ENCODE results near the gene MTMR10. TPM values are rescaled to one million over a fixed set of nuclear protein-coding genes. Genes with fewer than 3 reads are reported as not detected.

Gene MTMR10
- total RNA-seq, 4 donors from 2014 or later: 16.6 to 41.2 (median 28.0) TPM

- Histone ChIP-seq H3K36me3 (peaks cover 6 to 77% (median 8%) of the 10 kb centered on the region in 3 donors), H3K27ac (no peak overlapping the region), H3K9me3 (no peaks in the 10 kb centered on the region), H3K27me3 (no peaks in the 10 kb centered on the region), H3K4me1 (peaks cover 0 to 13% (median 0%) of the 10 kb centered on the region in 3 donors), H3K4me3 (no peak overlapping the region)
- no peak for DNase-seq
- WGBS, 2 donors: 91 to 100% methylated on average over 5 to 8 of the region's 8 CpGs
- no peak for TF ChIP-seq POLR2A (IDR thresholded peaks at IDR 0.05)
- TF ChIP-seq CTCF (IDR thresholded peaks at IDR 0.05): no peak
- intact Hi-C loops (cut with DNase I): no loop called here
Measured at GRCh38 chr15:30930422-30930821, 61.0 kb downstream of the MTMR10 start.

- 97 to 100% methylated on average over 3 to 4 of the region's 4 CpGs for WGBS, 2 donors
- DNase-seq: no peak
- Histone ChIP-seq H3K4me3 (no peak overlapping the region), H3K4me1 (peaks cover 0 to 13% (median 0%) of the 10 kb centered on the region in 3 donors), H3K27ac (no peak overlapping the region), H3K36me3 (peaks cover 6 to 77% (median 12%) of the 10 kb centered on the region in 3 donors), H3K27me3 (no peaks in the 10 kb centered on the region), H3K9me3 (no peaks in the 10 kb centered on the region)
- intact Hi-C loops (cut with DNase I): no loop called here
- TF ChIP-seq POLR2A (IDR thresholded peaks at IDR 0.05): no peak
- TF ChIP-seq CTCF (IDR thresholded peaks at IDR 0.05): no peak
Measured at GRCh38 chr15:30929982-30930381, 61.4 kb downstream of the MTMR10 start.

GRCh38 chr15:30929064-30929669 lies 62.3 kb downstream of the MTMR10 start:
- WGBS, 2 donors: 69 to 73% methylated on average over 10 of the region's 10 CpGs
- peaks cover 10 to 77% (median 19%) of the 10 kb centered on the region in 3 donors for H3K36me3 ChIP-seq
- no peak for DNase-seq
- no peak overlapping the region for H3K4me3 ChIP-seq
- intact Hi-C loops (cut with DNase I): no loop called here
- peaks cover 0 to 13% (median 0%) of the 10 kb centered on the region in 3 donors for H3K4me1 ChIP-seq
- H3K9me3 ChIP-seq: no peaks in the 10 kb centered on the region
- H3K27me3 ChIP-seq: no peaks in the 10 kb centered on the region
- TF ChIP-seq CTCF (IDR thresholded peaks at IDR 0.05) (no peak), POLR2A (IDR thresholded peaks at IDR 0.05) (no peak)
- H3K27ac ChIP-seq: no peak overlapping the region

- 85 to 91% methylated on average over 1 to 5 of the region's 5 CpGs for WGBS, 2 donors
- Histone ChIP-seq H3K4me1 (peaks cover 0 to 5% (median 0%) of the 10 kb centered on the region in 3 donors), H3K36me3 (peaks cover 17 to 82% (median 21%) of the 10 kb centered on the region in 3 donors), H3K4me3 (no peak overlapping the region), H3K27me3 (no peaks in the 10 kb centered on the region), H3K27ac (no peak overlapping the region), H3K9me3 (no peaks in the 10 kb centered on the region)
- DNase-seq: no peak
- TF ChIP-seq CTCF (IDR thresholded peaks at IDR 0.05): no peak
- no peak for TF ChIP-seq POLR2A (IDR thresholded peaks at IDR 0.05)
- intact Hi-C loops (cut with DNase I): no loop called here
Measured at GRCh38 chr15:30928076-30928475, 63.4 kb downstream of the MTMR10 start.

- no peak overlapping the region for H3K4me3 ChIP-seq
- H3K9me3 ChIP-seq: no peaks in the 10 kb centered on the region
- H3K36me3 ChIP-seq: peaks cover 17 to 91% (median 27%) of the 10 kb centered on the region in 3 donors
- intact Hi-C loops (cut with DNase I): no loop called here
- WGBS, 2 donors: 82 to 90% methylated on average over 4 to 7 of the region's 7 CpGs
- H3K27me3 ChIP-seq: no peaks in the 10 kb centered on the region
- TF ChIP-seq CTCF (IDR thresholded peaks at IDR 0.05) (no peak), POLR2A (IDR thresholded peaks at IDR 0.05) (no peak)
- H3K27ac ChIP-seq: no peak overlapping the region
- H3K4me1 ChIP-seq: no peaks in the 10 kb centered on the region
- DNase-seq: no peak
Measured at GRCh38 chr15:30927148-30927761, 64.2 kb downstream of the MTMR10 start.
